A549 treated with AZD9567 at 1 μM for 4 hours (cell line): ENCODE results near the gene CNGA1. TPM values are rescaled to one million over a fixed set of nuclear protein-coding genes. Genes with fewer than 3 reads are reported as not detected.

Source experiments
- total RNA-seq: library from RNA; stranded (reverse); fragments of 200-300 nt; extraction: Qiagen RNA extraction; gene quantifications from 5 replicates; pipeline ENCODE4 v1.2.3, GENCODE V29; 2022; ENCODE audit not compliant: insufficient read depth

Gene CNGA1
- total RNA-seq: 0.12 to 0.22 TPM in 2 of 5 replicates, not detected in the others

GRCh38 chr4:48016141-48017107, at the start of gene CNGA1, which contains the start of gene NIPAL1:
CNGA1 (minus strand) TSS chr4:48016681; CDS start chr4:47952689, 63,992 bp downstream.
NIPAL1 (plus strand) TSS chr4:48016772; CDS start chr4:48016840, 68 bp downstream.

DNA sequence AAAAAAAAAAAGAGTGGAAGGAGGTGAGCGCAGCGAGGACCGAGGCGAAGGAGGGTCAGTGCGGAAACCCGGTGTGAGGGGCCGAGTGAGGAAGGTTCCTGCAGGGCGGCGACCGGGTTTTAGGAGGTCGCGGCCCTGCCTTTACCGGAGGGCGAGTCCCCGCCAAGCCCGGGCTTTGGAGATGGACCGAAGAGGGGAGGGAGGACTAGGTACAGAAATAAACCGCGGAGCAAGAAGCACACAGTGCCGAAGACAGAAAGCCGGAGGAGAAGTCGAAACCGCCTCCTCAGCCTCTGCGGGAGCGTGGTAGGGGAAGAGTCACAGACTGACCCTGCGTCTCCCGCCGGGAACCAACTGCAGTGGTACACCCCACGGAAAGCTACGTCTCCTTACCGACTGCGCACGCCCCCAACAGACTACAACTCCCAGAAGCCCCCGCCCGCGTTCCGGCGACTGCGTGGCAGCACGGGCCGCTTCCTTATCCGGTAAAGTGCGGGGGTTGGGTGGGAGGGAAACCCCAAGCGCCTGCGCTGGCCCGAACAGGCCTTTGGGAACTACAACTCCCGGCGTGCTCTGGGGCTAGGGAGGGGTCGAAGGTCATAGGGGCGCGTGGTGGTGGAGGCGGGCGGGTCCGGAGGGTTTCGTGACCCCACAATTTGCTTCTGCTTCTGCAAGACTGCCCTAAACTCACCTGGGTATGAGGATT, 102.1 kb downstream of the CNGA1 start, which contains the start of gene NFXL1:
Gene NFXL1 (minus strand): TSS at position 364 of the 706 bp plus-strand sequence. CDS start 380 bp downstream, outside the sequence.

Other genes starting within 250 kb of the CNGA1 start
- 0.08 TPM in 1 of 5 replicates, not detected in the others for gene CORIN, start 178.6 kb downstream of the CNGA1 start, total RNA-seq
- gene NFXL1, start 102.1 kb downstream of the CNGA1 start, total RNA-seq: 6.1 to 9.9 TPM (median 6.4 TPM) in 5 replicates
- 0.44 to 0.98 TPM (median 0.65 TPM) in 5 replicates for gene NIPAL1, start 91 bp upstream of the CNGA1 start, total RNA-seq
- 0.16 to 0.35 TPM (median 0.23 TPM) in 4 of 5 replicates, not detected in the other for gene TXK, start 117.6 kb upstream of the CNGA1 start, total RNA-seq